SK-N-SH (cell line): ENCODE results near the gene ANO4. TPM values are rescaled to one million over a fixed set of nuclear protein-coding genes. Genes with fewer than 3 reads are reported as not detected.
"Not testable (repeated sequence)": the region's sequence is repeated elsewhere in the genome, so short reads cannot be mapped to it uniquely, and the experiment has no call there.

Experiments
- CTCF ChIA-PET: fragments of 300-600, 350-600 bp; formaldehyde crosslinking; extraction: SDS; loops from one replicate; lab custom pipeline; 2021; lab: Yijun Ruan, JAX
- POLR2A ChIA-PET: fragments of 350-600 bp; sonication (Branson Sonifier 250); formaldehyde crosslinking; extraction: SDS; loops from one replicate; lab custom pipeline; 2020; ENCODE audit warnings: antibody characterized with exemption, inconsistent platforms; lab: Yijun Ruan, JAX
- DNase-seq: peaks from one replicate; pipeline ENCODE4 v3.0.0; 2012
- H2AFZ ChIP-seq: fragments of 200-600 bp; sonication (generic); 2 replicates; pipeline ENCODE4 v1.8.1; 2016; ENCODE audit warnings: antibody characterized with exemption, mild to moderate bottlenecking, low read depth
- H3F3A ChIP-seq: fragments of 200-600 bp; sonication (generic); replicated peaks from 2 replicates; pipeline ENCODE3; 2016; ENCODE audit warnings: antibody characterized with exemption, mild to moderate bottlenecking; ENCODE audit not compliant: insufficient read depth
- H3K27ac ChIP-seq, 2 experiments: fragments of 200-500 bp in 1 of 2; fragments of 200-600 bp in 1 of 2; sonication (Bioruptor generic) in 1 of 2; sonication (generic), shearing (Covaris generic) in 1 of 2; 2 replicates each; pipeline versions ENCODE4 v1.5.1 to v1.6.1; 2014 to 2016; ENCODE audit warnings: low read depth in 2 of 2, inconsistent platforms in 1 of 2, low read length in 1 of 2, mild to moderate bottlenecking in 1 of 2, mixed read lengths in 1 of 2
- H3K27me3 ChIP-seq: fragments of 200-600 bp; sonication (generic), shearing (Covaris generic); 2 replicates; pipeline ENCODE4 v1.6.1; 2016; ENCODE audit warnings: mixed run types; ENCODE audit not compliant: insufficient read depth
- H3K36me3 ChIP-seq, 2 experiments: fragments of 200-500 bp in 1 of 2; fragments of 200-600 bp in 1 of 2; sonication (Bioruptor generic) in 1 of 2; sonication (generic) in 1 of 2; replicated peaks in 1 of 2; 2 replicates each; pipeline versions ENCODE3 to v1.5.1; 2014 to 2016; ENCODE audit warnings: low read length in 1 of 2, mild to moderate bottlenecking in 1 of 2; ENCODE audit not compliant: insufficient read depth in 2 of 2, control insufficient read depth in 1 of 2
- H3K4me1 ChIP-seq, 2 experiments: fragments of 200-500 bp in 1 of 2; fragments of 200-600 bp in 1 of 2; sonication (Bioruptor generic) in 1 of 2; sonication (generic), shearing (Covaris generic) in 1 of 2; 2 replicates each; pipeline versions ENCODE4 v1.5.1 to v1.6.1; 2014 to 2016; ENCODE audit warnings: low read depth in 1 of 2, low read length in 1 of 2, mixed run types in 1 of 2; ENCODE audit not compliant: insufficient read depth in 2 of 2, control insufficient read depth in 1 of 2
- H3K4me2 ChIP-seq: fragments of 200-600 bp; sonication (generic), shearing (Covaris generic); 2 replicates; pipeline ENCODE4 v1.6.1; 2017; ENCODE audit warnings: mixed run types
- H3K4me3 ChIP-seq, 2 experiments: fragments of 200-500 bp in 1 of 2; fragments of 200-600 bp in 1 of 2; sonication (Bioruptor generic) in 1 of 2; sonication (generic), shearing (Covaris generic) in 1 of 2; 2 replicates each; pipeline versions ENCODE4 v1.5.1 to v1.8.1; 2014 to 2016; ENCODE audit warnings: low read depth in 2 of 2, inconsistent platforms in 1 of 2, low read length in 1 of 2, mild to moderate bottlenecking in 1 of 2, mixed read lengths in 1 of 2, moderate library complexity in 1 of 2
- H3K79me2 ChIP-seq: fragments of 200-600 bp; sonication (generic); 2 replicates; pipeline ENCODE4 v1.8.1; 2017; ENCODE audit warnings: mild to moderate bottlenecking; ENCODE audit not compliant: insufficient read depth
- H3K9ac ChIP-seq: fragments of 200-600 bp; sonication (generic); 2 replicates; pipeline ENCODE4 v1.6.1; 2017; ENCODE audit warnings: mixed run types
- H3K9me2 ChIP-seq: fragments of 200-600 bp; sonication (generic); 2 replicates; pipeline ENCODE4 v1.6.1; 2017; ENCODE audit warnings: mixed run types
- H3K9me3 ChIP-seq: fragments of 200-600 bp; sonication (generic); 2 replicates; pipeline ENCODE4 v1.6.1; 2017; ENCODE audit warnings: mixed run types, mild to moderate bottlenecking, moderate library complexity
- H4K20me1 ChIP-seq: fragments of 200-600 bp; sonication (generic); 2 replicates; pipeline ENCODE4 v1.6.1; 2017; ENCODE audit warnings: mild to moderate bottlenecking, mixed run types; ENCODE audit not compliant: insufficient read depth
- CHD2 ChIP-seq: fragments of 150-350 bp; IDR thresholded peaks from 2 replicates; pipeline ENCODE4 v1.6.1; 2018; ENCODE audit warnings: low read length; ENCODE audit not compliant: partially characterized antibody
- EP300 ChIP-seq, 2 experiments: IDR thresholded peaks; 2 replicates each; pipeline versions ENCODE4 v1.4.0 to v1.6.1; 2012; ENCODE audit warnings: borderline replicate concordance in 1 of 2, low read depth in 1 of 2, low read length in 1 of 2
- EZH2phosphoT487 ChIP-seq: fragments of 200-600 bp; sonication (generic); IDR thresholded peaks from 2 replicates; pipeline ENCODE4 v1.6.1; 2017; ENCODE audit warnings: low read depth, mixed run types, mild to moderate bottlenecking, antibody characterized with exemption, moderate library complexity, borderline replicate concordance
- GABPA ChIP-seq: IDR thresholded peaks from 2 replicates; pipeline ENCODE4 v1.4.0; 2012; ENCODE audit warnings: low read depth, mild to moderate bottlenecking
- MXI1 ChIP-seq: IDR thresholded peaks from 2 replicates; pipeline ENCODE4 v1.6.1; 2012; ENCODE audit warnings: mild to moderate bottlenecking, low read depth, low read length, improper control_type of control experiment
- NFIC ChIP-seq: IDR thresholded peaks from 2 replicates; pipeline ENCODE4 v1.4.0; 2012; ENCODE audit warnings: borderline replicate concordance
- NRF1 ChIP-seq: IDR thresholded peaks from 2 replicates; pipeline ENCODE4 v1.6.1; 2012; ENCODE audit warnings: low read depth, mild to moderate bottlenecking, low read length
- POLR2AphosphoS5 ChIP-seq: IDR thresholded peaks from 2 replicates; pipeline ENCODE4 v1.6.1; 2012; ENCODE audit warnings: low read depth, low read length
- RAD21 ChIP-seq: IDR thresholded peaks from 2 replicates; pipeline ENCODE4 v1.6.1; 2012; ENCODE audit warnings: mild to moderate bottlenecking, low read length
- RCOR1 ChIP-seq: fragments of 150-350 bp; IDR thresholded peaks from 2 replicates; pipeline ENCODE4 v1.6.1; 2017; ENCODE audit warnings: antibody characterized with exemption, low read length
- RFX5 ChIP-seq: IDR thresholded peaks from 2 replicates; pipeline ENCODE4 v1.6.1; 2012; ENCODE audit warnings: mild to moderate bottlenecking, improper control_type of control experiment, low read length
- SMC3 ChIP-seq: IDR thresholded peaks from 2 replicates; pipeline ENCODE4 v1.6.1; 2012; ENCODE audit warnings: low read depth, low read length, improper control_type of control experiment
- TCF12 ChIP-seq: IDR thresholded peaks from 2 replicates; pipeline ENCODE4 v1.4.0; 2012
- WGBS: methylation state at CpG from one replicate; pipeline ENCODE4 v1.1.6; 2017; ENCODE audit warnings: low lambda C conversion rate; 5-methylcytosine and 5-hydroxymethylcytosine counted together
- polyA plus RNA-seq, 3 experiments: library from polyadenylated mRNA; depleted of rRNA; stranded (reverse); fragments of >200 nt; gene quantifications; 2 replicates each; pipeline ENCODE4 v1.2.3, GENCODE V29; 2012
- TF ChIP-seq, protein P1 (sequence below): fragments of 200-600 bp; sonication (generic); IDR thresholded peaks from 2 replicates; pipeline ENCODE4 v1.6.1; 2017; ENCODE audit warnings: antibody characterized with exemption, mild to moderate bottlenecking, moderate library complexity
- TF ChIP-seq, protein P2 (sequence below): fragments of 150-350 bp; IDR thresholded peaks from 2 replicates; pipeline ENCODE4 v1.6.1; 2016; ENCODE audit warnings: mild to moderate bottlenecking, low read depth, low read length
- TF ChIP-seq, protein P3 (sequence below): IDR thresholded peaks from 2 replicates; pipeline ENCODE4 v1.4.0; 2012; ENCODE audit warnings: low read depth
- TF ChIP-seq, protein P4 (sequence below): IDR thresholded peaks from 2 replicates; pipeline ENCODE4; 2012
- TF ChIP-seq, protein P5 (sequence below): IDR thresholded peaks from 2 replicates; pipeline ENCODE4 v1.6.1; 2012; ENCODE audit warnings: mild to moderate bottlenecking, low read depth, low read length, moderate library complexity

ANO4 gene
- polyA plus RNA-seq, 1 of the 3 experiments (the other 2 are of a cell fraction): 9.4 TPM

DNA sequence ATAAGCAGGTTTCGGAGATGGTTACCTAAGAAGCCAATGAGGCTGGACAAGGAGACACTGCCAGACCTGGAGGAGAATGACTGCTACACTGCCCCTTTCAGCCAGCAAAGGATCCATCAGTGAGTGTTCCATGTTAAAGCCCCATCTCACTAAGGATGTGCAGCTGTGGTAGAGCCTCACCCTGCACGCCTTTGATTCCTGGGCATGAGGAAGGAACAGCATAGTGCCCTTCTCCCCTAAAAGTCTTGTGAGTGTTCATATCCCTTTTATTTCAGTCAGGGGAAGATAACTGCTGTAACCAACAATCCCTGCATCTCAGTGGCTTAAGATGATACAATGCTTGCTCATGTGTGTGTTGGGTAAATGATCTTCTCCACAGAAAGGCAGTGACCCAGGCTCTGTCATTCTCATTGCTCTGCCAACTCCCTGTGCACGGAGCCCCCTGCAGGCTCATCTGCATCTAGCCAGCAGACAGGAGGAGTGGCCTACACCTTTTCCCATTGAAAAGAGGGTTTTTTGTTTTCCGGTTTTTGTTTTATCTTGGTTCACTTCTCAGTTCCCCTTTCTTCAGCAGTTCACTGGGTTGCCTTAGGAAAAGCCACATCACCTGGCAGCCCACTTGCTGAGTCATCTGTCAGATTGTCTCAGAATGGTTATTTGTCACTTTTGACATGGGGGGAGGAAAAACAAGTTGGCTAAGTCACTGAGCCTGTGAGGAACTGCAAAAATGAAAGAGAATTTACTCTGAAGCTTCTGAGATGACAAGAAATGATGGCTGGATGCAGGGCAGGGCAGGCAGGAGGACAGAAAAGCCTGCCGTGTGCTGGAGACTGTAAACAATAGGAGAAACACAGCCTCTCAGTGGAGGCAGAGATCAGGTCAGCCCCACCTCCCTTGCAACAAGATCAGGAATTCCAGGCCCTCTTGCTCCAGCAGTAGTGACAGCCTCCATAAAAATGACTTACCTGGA, 193.3 kb downstream of the ANO4 start (continued):
- TF ChIP-seq NFIC (no peak), RAD21 (peak; percentile 39), NRF1 (no peak), CHD2 (no peak), GABPA (no peak), RFX5 (no peak)
- TF ChIP-seq, protein P1, sequence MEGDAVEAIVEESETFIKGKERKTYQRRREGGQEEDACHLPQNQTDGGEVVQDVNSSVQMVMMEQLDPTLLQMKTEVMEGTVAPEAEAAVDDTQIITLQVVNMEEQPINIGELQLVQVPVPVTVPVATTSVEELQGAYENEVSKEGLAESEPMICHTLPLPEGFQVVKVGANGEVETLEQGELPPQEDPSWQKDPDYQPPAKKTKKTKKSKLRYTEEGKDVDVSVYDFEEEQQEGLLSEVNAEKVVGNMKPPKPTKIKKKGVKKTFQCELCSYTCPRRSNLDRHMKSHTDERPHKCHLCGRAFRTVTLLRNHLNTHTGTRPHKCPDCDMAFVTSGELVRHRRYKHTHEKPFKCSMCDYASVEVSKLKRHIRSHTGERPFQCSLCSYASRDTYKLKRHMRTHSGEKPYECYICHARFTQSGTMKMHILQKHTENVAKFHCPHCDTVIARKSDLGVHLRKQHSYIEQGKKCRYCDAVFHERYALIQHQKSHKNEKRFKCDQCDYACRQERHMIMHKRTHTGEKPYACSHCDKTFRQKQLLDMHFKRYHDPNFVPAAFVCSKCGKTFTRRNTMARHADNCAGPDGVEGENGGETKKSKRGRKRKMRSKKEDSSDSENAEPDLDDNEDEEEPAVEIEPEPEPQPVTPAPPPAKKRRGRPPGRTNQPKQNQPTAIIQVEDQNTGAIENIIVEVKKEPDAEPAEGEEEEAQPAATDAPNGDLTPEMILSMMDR: peak; percentile 68
- TF ChIP-seq, protein P2, sequence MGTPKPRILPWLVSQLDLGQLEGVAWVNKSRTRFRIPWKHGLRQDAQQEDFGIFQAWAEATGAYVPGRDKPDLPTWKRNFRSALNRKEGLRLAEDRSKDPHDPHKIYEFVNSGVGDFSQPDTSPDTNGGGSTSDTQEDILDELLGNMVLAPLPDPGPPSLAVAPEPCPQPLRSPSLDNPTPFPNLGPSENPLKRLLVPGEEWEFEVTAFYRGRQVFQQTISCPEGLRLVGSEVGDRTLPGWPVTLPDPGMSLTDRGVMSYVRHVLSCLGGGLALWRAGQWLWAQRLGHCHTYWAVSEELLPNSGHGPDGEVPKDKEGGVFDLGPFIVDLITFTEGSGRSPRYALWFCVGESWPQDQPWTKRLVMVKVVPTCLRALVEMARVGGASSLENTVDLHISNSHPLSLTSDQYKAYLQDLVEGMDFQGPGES: no peak
- TF ChIP-seq, protein P3, sequence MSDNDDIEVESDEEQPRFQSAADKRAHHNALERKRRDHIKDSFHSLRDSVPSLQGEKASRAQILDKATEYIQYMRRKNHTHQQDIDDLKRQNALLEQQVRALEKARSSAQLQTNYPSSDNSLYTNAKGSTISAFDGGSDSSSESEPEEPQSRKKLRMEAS: no peak

DNA sequence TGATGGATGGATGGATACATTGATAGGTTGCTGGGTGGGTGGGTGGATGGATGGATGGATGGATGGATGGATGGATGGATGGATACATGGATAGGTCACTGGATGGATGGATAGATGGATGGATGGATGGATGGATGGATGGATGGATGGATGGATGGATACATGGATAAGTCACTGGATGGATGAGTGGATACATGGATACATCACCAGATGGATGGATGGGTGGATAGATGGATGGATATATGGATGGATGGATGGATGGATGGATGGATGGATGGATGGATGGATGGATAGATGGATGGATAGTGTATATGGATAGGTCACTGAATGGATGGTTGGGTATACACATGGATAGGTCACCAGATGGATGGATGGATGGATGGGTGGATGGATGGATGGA, 194.9 kb downstream of the ANO4 start:
- H4K20me1 ChIP-seq, H3K79me2 ChIP-seq, H3K4me2 ChIP-seq, DNase-seq, H3K9ac ChIP-seq, H3K27ac ChIP-seq, POLR2A ChIA-PET, H3F3A ChIP-seq, H2AFZ ChIP-seq, H3K27me3 ChIP-seq, CTCF ChIA-PET, H3K36me3 ChIP-seq, H3K9me2 ChIP-seq, H3K9me3 ChIP-seq, H3K4me3 ChIP-seq: not testable (repeated sequence)
- H3K4me1 ChIP-seq: peaks cover 0 to 17% of the 10 kb centered on the region in 2 experiments; a peak in 2 of 4 replicates

DNA sequence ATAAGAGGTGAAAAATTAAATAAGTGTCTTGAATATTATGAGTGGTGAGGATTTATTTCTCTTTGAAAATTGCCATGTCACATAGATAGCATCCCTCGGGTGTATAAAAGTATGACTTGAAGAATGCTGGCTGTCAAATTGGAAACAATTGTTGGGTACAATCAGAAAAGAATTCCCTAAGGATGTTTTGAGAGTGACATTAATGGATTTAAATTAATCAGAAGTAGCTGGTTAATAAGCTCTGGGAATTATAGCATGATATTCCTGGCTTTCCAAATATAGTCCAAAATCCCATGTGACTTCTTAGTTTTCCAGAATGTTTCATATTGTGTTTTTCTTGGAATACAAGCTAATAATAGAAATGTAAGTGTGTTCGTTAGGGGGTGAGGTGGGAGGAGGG, 196.5 kb downstream of the ANO4 start:
- Histone ChIP-seq H3K27me3 (no peaks in the 10 kb centered on the region), H3K36me3 (no peaks in the 10 kb centered on the region), H2AFZ (no peak overlapping the region), H3K4me3 (no peak overlapping the region), H3K27ac (no peak overlapping the region), H3K9me3 (no peaks in the 10 kb centered on the region), H3F3A (no peaks in the 10 kb centered on the region), H3K9me2 (no peaks in the 10 kb centered on the region), H3K4me2 (no peak overlapping the region), H3K4me1 (peaks cover 0 to 17% of the 10 kb centered on the region in 2 experiments; a peak in 2 of 4 replicates), H3K79me2 (no peaks in the 10 kb centered on the region), H3K9ac (no peak overlapping the region), H4K20me1 (no peaks in the 10 kb centered on the region)
- no peak for DNase-seq
- POLR2A ChIA-PET: no interaction called here
- CTCF ChIA-PET: no interaction called here
- 52% methylated on average over 2 of the region's 2 CpGs for WGBS
- TF ChIP-seq SMC3 (no peak), EP300 (IDR thresholded peaks at IDR 0.05; ENCODE audit: borderline replicate concordance in 1 of 2, low read depth in 1 of 2, low read length in 1 of 2) (no peak), POLR2AphosphoS5 (no peak), NRF1 (no peak), RCOR1 (no peak), EZH2phosphoT487 (no peak), MXI1 (no peak), TCF12 (no peak)
- TF ChIP-seq, protein P4, sequence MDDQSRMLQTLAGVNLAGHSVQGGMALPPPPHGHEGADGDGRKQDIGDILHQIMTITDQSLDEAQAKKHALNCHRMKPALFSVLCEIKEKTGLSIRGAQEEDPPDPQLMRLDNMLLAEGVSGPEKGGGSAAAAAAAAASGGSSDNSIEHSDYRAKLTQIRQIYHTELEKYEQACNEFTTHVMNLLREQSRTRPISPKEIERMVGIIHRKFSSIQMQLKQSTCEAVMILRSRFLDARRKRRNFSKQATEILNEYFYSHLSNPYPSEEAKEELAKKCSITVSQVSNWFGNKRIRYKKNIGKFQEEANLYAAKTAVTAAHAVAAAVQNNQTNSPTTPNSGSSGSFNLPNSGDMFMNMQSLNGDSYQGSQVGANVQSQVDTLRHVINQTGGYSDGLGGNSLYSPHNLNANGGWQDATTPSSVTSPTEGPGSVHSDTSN: no peak
- TF ChIP-seq, protein P5, sequence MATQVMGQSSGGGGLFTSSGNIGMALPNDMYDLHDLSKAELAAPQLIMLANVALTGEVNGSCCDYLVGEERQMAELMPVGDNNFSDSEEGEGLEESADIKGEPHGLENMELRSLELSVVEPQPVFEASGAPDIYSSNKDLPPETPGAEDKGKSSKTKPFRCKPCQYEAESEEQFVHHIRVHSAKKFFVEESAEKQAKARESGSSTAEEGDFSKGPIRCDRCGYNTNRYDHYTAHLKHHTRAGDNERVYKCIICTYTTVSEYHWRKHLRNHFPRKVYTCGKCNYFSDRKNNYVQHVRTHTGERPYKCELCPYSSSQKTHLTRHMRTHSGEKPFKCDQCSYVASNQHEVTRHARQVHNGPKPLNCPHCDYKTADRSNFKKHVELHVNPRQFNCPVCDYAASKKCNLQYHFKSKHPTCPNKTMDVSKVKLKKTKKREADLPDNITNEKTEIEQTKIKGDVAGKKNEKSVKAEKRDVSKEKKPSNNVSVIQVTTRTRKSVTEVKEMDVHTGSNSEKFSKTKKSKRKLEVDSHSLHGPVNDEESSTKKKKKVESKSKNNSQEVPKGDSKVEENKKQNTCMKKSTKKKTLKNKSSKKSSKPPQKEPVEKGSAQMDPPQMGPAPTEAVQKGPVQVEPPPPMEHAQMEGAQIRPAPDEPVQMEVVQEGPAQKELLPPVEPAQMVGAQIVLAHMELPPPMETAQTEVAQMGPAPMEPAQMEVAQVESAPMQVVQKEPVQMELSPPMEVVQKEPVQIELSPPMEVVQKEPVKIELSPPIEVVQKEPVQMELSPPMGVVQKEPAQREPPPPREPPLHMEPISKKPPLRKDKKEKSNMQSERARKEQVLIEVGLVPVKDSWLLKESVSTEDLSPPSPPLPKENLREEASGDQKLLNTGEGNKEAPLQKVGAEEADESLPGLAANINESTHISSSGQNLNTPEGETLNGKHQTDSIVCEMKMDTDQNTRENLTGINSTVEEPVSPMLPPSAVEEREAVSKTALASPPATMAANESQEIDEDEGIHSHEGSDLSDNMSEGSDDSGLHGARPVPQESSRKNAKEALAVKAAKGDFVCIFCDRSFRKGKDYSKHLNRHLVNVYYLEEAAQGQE: no peak
